ENCODE data around the gene SLC25A46.
"Not testable (repeated sequence)": the region's sequence is repeated elsewhere in the genome, so short reads cannot be mapped to it uniquely, and the experiment has no call there.

Gene SLC25A46

GRCh38 chr5:110770286-110770685 lies 31.5 kb downstream of the SLC25A46 start:
- in situ Hi-C loops (cut with MboI; ENCODE audit: low pct_unique_long_range_greater_than_20kb, low sequenced_read_pairs, unreplicated experiment), result loop anchor here (25.0 kb wide), 1 partner anchor 342 kb away; no protein-coding TSS in a partner anchor
- no peak for DNase-seq (ENCODE audit: low spot score)
- TF ChIP-seq CTCF (IDR thresholded peaks at IDR 0.05; ENCODE audit: extremely low read depth, insufficient read depth, missing control alignments), result no peak

- no peak for DNase-seq (ENCODE audit: low spot score)
- in situ Hi-C loops (cut with MboI; ENCODE audit: low pct_unique_long_range_greater_than_20kb, low sequenced_read_pairs, unreplicated experiment), result no loop called here
- no peak for TF ChIP-seq CTCF (IDR thresholded peaks at IDR 0.05; ENCODE audit: extremely low read depth, insufficient read depth, missing control alignments)
Observed at GRCh38 chr5:110784901-110785300, 46.1 kb downstream of the SLC25A46 start.

GRCh38 chr5:110785356-110785755 lies 46.5 kb downstream of the SLC25A46 start:
- DNase-seq (ENCODE audit: low spot score), result no peak
- in situ Hi-C loops (cut with MboI; ENCODE audit: low pct_unique_long_range_greater_than_20kb, low sequenced_read_pairs, unreplicated experiment), result no loop called here
- no peak for TF ChIP-seq CTCF (IDR thresholded peaks at IDR 0.05; ENCODE audit: extremely low read depth, insufficient read depth, missing control alignments)

GRCh38 chr5:110788006-110788405 lies 49.2 kb downstream of the SLC25A46 start:
- in situ Hi-C loops (cut with MboI; ENCODE audit: low pct_unique_long_range_greater_than_20kb, low sequenced_read_pairs, unreplicated experiment); DNase-seq (ENCODE audit: low spot score): not testable (repeated sequence)

- in situ Hi-C loops (cut with MboI; ENCODE audit: low pct_unique_long_range_greater_than_20kb, low sequenced_read_pairs, unreplicated experiment), result no loop called here
- DNase-seq (ENCODE audit: low spot score), result no peak
- TF ChIP-seq CTCF (IDR thresholded peaks at IDR 0.05; ENCODE audit: extremely low read depth, insufficient read depth, missing control alignments), result no peak
Observed at GRCh38 chr5:110790673-110791072, 51.9 kb downstream of the SLC25A46 start.

- no peak for TF ChIP-seq CTCF (IDR thresholded peaks at IDR 0.05; ENCODE audit: extremely low read depth, insufficient read depth, missing control alignments)
- in situ Hi-C loops (cut with MboI; ENCODE audit: low pct_unique_long_range_greater_than_20kb, low sequenced_read_pairs, unreplicated experiment), result no loop called here
- no peak for DNase-seq (ENCODE audit: low spot score)
Observed at GRCh38 chr5:110802998-110803397, 64.2 kb downstream of the SLC25A46 start.

- in situ Hi-C loops (cut with MboI; ENCODE audit: low pct_unique_long_range_greater_than_20kb, low sequenced_read_pairs, unreplicated experiment), result no loop called here
- no peak for DNase-seq (ENCODE audit: low spot score)
- TF ChIP-seq CTCF (IDR thresholded peaks at IDR 0.05; ENCODE audit: extremely low read depth, insufficient read depth, missing control alignments), result no peak
Observed at GRCh38 chr5:110803467-110804326, 64.9 kb downstream of the SLC25A46 start.

Data from GM13977 (cell line).